Activated T-helper 1 cell treated with Interleukin-2 at 50 U/mL for 16 hours (primary cell): ENCODE measurements around the gene PRKCB.

ENCODE experiments used
- DNase-seq: peaks from one replicate; pipeline ENCODE4 v3.0.0-alpha.2; 2020; ENCODE audit warnings: low read depth

Gene PRKCB

GRCh38 chr16:24253192-24253591, 417.4 kb downstream of the PRKCB start:
- no peak for DNase-seq

- DNase-seq: no peak
These were observed 419.9 kb downstream of the PRKCB start, which contains the start of gene CACNG3 for GRCh38 chr16:24255456-24256371. Gene CACNG3, plus strand, starts transcription at chr16:24256335. Its CDS starts 420 bp downstream, at chr16:24256755.

GRCh38 chr16:24257958-24258357, 422.2 kb downstream of the PRKCB start:
- DNase-seq: no peak

- DNase-seq: no peak
These were observed 423.0 kb downstream of the PRKCB start for GRCh38 chr16:24258791-24259190.

DNA sequence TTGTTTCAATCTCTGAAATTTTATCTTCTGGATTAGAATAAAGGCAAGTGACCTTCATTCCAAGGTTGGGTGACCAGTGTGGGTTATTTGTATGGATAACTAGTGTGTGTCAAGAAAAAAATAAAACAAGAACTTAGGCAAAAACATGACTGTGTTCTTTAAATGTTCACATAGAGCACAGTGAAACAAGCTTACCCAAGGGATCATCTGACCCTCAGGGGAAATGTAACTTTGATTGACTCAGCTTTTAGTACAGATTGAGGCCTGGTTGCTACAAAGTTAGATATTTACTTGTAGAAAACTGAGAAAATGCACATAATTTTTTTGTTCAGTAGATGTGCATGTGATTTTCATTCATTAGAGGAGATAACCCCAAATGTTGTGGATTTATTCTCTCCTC, 427.0 kb downstream of the PRKCB start:
- no peak for DNase-seq
